Suprapubic skin (tissue), 4 donors: Measurements from ENCODE around the gene CDH4. TPM values are rescaled to one million over a fixed set of nuclear protein-coding genes. Genes with fewer than 3 reads are reported as not detected.

Experiments
- DNase-seq, 2 donors: peaks; one replicate each; pipeline ENCODE4 v3.0.0-alpha.2; 2019; ENCODE audit warnings: low spot score in 2 of 2
- H3K27ac ChIP-seq: fragments of 200-600 bp; sonication (generic); one replicate; pipeline ENCODE4 v1.5.1; 2019
- H3K27me3 ChIP-seq: fragments of 200-600 bp; sonication (generic); one replicate; pipeline ENCODE4 v1.5.1; 2019
- H3K36me3 ChIP-seq: fragments of 200-600 bp; sonication (generic); one replicate; pipeline ENCODE4 v1.5.1; 2019
- H3K4me1 ChIP-seq: fragments of 200-600 bp; sonication (generic); one replicate; pipeline ENCODE4 v1.5.1; 2019
- H3K4me3 ChIP-seq: fragments of 200-600 bp; sonication (generic); one replicate; pipeline ENCODE4 v1.5.1; 2019; ENCODE audit warnings: mild to moderate bottlenecking
- H3K9me3 ChIP-seq: fragments of 200-600 bp; sonication (generic); one replicate; pipeline ENCODE4 v1.5.1; 2019
- EP300 ChIP-seq: sonication (generic); formaldehyde crosslinking; IDR thresholded peaks from one replicate; pipeline ENCODE4 v1.6.1; 2017; ENCODE audit warnings: antibody characterized with exemption
- POLR2A ChIP-seq, 2 donors: fragments of 450-650 bp; IDR thresholded peaks; one replicate each; pipeline ENCODE4 v1.6.1; 2017; ENCODE audit warnings: antibody characterized with exemption in 2 of 2, mild to moderate bottlenecking in 2 of 2, moderate library complexity in 2 of 2
- POLR2AphosphoS5 ChIP-seq, 3 donors: sonication (generic); formaldehyde crosslinking; IDR thresholded peaks; one replicate each; pipeline ENCODE4 v1.6.1; 2017; ENCODE audit warnings: antibody characterized with exemption in 3 of 3
- whole genome bisulfite sequencing: methylation state at CpG from one replicate; pipeline ENCODE4 v1.1.5; 2018; 5-methylcytosine and 5-hydroxymethylcytosine counted together
- total RNA-seq, 4 donors: library from RNA; depleted of rRNA; stranded (reverse); fragments of >200 nt; gene quantifications; one replicate each; pipeline ENCODE4 v1.1.0, GENCODE V29; 2016
- TF ChIP-seq, protein P1 (sequence below), 2 donors: fragments of 200-600 bp in 1 of 2; fragments of 450-650 bp in 1 of 2; sonication (generic) in 1 of 2; IDR thresholded peaks; one replicate each; pipeline ENCODE4 v1.5.1; 2016 to 2019; ENCODE audit warnings: antibody characterized with exemption in 2 of 2, mild to moderate bottlenecking in 1 of 2, moderate library complexity in 1 of 2

Gene CDH4
- total RNA-seq, 4 donors from 2014 or later, result 0.91 to 5.9 (median 2.6) TPM

DNA sequence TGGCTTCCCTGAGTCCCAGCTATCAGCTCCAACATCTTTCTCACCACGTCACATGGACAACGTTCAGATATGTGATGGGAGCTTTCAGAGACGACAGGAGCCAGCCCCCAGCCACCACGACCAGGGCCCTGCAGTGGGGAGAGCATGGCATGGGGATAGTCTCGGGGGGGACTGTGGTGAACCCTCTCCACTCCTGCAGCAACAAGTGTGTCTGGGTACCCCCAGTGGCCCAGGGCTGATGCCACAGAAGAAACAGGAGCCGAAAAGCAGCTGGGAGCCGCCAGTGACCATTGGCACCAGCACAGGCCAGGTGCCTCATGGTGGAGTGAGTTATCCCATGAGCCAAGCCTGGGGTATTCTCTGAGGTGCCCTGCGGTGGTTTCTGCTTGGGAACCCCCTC, 473.9 kb downstream of the CDH4 start:
- no peak overlapping the region for H3K4me3 ChIP-seq
- no peaks in the 10 kb centered on the region for H3K36me3 ChIP-seq
- H3K27me3 ChIP-seq, result peaks cover 28% of the 10 kb centered on the region
- DNase-seq, result no peak
- WGBS, result 91% methylated on average over 7 of the region's 8 CpGs
- TF ChIP-seq POLR2AphosphoS5 (IDR thresholded peaks at IDR 0.05) (no peak), EP300 (no peak), POLR2A (IDR thresholded peaks at IDR 0.05) (no peak)
- TF ChIP-seq, protein P1, sequence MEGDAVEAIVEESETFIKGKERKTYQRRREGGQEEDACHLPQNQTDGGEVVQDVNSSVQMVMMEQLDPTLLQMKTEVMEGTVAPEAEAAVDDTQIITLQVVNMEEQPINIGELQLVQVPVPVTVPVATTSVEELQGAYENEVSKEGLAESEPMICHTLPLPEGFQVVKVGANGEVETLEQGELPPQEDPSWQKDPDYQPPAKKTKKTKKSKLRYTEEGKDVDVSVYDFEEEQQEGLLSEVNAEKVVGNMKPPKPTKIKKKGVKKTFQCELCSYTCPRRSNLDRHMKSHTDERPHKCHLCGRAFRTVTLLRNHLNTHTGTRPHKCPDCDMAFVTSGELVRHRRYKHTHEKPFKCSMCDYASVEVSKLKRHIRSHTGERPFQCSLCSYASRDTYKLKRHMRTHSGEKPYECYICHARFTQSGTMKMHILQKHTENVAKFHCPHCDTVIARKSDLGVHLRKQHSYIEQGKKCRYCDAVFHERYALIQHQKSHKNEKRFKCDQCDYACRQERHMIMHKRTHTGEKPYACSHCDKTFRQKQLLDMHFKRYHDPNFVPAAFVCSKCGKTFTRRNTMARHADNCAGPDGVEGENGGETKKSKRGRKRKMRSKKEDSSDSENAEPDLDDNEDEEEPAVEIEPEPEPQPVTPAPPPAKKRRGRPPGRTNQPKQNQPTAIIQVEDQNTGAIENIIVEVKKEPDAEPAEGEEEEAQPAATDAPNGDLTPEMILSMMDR (IDR thresholded peaks at IDR 0.05), result no peak
- H3K9me3 ChIP-seq, result no peaks in the 10 kb centered on the region
- H3K27ac ChIP-seq, result no peak overlapping the region
- no peaks in the 10 kb centered on the region for H3K4me1 ChIP-seq

DNA sequence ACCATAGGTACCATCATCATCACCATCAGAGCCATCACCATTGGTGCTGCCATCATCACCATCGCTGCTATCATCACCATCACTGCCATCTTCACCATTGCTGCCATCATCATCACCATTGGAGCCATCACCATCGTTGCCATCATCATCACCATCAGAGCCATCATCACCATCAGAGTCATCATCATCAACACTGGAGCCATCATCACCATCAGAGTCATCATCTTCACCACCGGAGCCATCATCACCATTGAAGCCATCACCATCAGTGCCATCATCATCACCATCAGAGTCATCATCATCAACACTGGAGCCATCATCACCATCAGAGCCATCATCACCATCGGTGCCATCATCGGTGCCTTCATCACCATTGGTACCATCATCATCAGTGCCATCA, 474.9 kb downstream of the CDH4 start:
- Histone ChIP-seq H3K27ac (no peak overlapping the region), H3K4me3 (no peak overlapping the region), H3K27me3 (peaks cover 36% of the 10 kb centered on the region), H3K4me1 (no peaks in the 10 kb centered on the region), H3K36me3 (no peaks in the 10 kb centered on the region), H3K9me3 (no peaks in the 10 kb centered on the region)
- DNase-seq, result no peak
- TF ChIP-seq EP300 (no peak), POLR2AphosphoS5 (IDR thresholded peaks at IDR 0.05) (no peak), POLR2A (IDR thresholded peaks at IDR 0.05) (no peak)
- TF ChIP-seq, protein P1 (IDR thresholded peaks at IDR 0.05), result no peak
- WGBS, result 98% methylated on average over 5 of the region's 5 CpGs

DNA sequence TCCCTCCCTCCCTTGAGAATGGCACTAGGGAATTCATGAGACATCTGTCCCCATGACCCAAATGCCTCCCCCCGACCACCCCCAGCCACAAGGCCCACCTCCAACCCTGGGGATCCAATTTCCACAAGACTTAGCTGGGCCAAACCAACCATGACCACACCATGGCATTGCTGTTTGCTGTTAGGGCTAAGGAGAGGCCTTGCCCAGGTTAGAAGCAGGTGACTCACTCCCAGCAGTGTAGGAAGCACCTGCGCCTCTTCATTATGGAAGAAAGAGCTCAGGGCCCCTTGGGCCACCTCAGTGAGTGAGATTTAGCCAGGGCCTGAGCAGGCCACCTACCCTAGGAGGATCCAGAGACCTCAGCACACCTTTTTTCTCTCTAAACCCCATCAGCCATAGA, 475.7 kb downstream of the CDH4 start:
- Histone ChIP-seq H3K36me3 (no peaks in the 10 kb centered on the region), H3K27ac (no peak overlapping the region), H3K4me1 (no peaks in the 10 kb centered on the region), H3K9me3 (no peaks in the 10 kb centered on the region), H3K27me3 (peaks cover 38% of the 10 kb centered on the region), H3K4me3 (no peak overlapping the region)
- DNase-seq, result no peak
- WGBS, result 75% methylated on average over 2 of the region's 2 CpGs
- TF ChIP-seq EP300 (no peak), POLR2A (IDR thresholded peaks at IDR 0.05) (no peak), POLR2AphosphoS5 (IDR thresholded peaks at IDR 0.05) (no peak)
- TF ChIP-seq, protein P1 (IDR thresholded peaks at IDR 0.05), result no peak

DNA sequence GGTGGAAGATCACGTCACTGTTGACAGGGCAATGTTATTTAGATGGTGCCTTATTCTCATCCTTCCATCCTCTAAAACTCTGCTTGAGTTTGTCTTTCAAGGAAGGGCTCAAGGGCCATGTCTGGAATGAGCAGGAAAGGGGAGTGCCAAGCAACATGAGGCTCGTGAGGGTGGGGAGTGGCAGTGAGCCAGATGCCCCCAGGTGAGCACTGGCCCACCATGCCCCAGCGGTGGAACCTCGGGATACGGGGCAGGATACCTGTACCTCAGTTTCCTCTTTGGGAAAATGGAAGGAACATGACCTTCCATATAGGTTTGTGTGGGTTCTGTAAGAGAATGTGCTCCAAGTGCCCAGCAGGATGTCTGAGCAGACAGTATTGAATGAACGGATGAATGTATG, 476.3 kb downstream of the CDH4 start:
- no peak overlapping the region for H3K4me3 ChIP-seq
- H3K27me3 ChIP-seq, result peaks cover 41% of the 10 kb centered on the region
- H3K4me1 ChIP-seq, result no peaks in the 10 kb centered on the region
- H3K9me3 ChIP-seq, result no peaks in the 10 kb centered on the region
- DNase-seq, result no peak
- WGBS, result 71% methylated on average over 6 of the region's 6 CpGs
- TF ChIP-seq POLR2A (IDR thresholded peaks at IDR 0.05), result no peak
- TF ChIP-seq, protein P1 (IDR thresholded peaks at IDR 0.05), result no peak
- TF ChIP-seq POLR2AphosphoS5 (IDR thresholded peaks at IDR 0.05), result no peak
- TF ChIP-seq EP300, result no peak
- H3K36me3 ChIP-seq, result no peaks in the 10 kb centered on the region
- no peak overlapping the region for H3K27ac ChIP-seq

DNA sequence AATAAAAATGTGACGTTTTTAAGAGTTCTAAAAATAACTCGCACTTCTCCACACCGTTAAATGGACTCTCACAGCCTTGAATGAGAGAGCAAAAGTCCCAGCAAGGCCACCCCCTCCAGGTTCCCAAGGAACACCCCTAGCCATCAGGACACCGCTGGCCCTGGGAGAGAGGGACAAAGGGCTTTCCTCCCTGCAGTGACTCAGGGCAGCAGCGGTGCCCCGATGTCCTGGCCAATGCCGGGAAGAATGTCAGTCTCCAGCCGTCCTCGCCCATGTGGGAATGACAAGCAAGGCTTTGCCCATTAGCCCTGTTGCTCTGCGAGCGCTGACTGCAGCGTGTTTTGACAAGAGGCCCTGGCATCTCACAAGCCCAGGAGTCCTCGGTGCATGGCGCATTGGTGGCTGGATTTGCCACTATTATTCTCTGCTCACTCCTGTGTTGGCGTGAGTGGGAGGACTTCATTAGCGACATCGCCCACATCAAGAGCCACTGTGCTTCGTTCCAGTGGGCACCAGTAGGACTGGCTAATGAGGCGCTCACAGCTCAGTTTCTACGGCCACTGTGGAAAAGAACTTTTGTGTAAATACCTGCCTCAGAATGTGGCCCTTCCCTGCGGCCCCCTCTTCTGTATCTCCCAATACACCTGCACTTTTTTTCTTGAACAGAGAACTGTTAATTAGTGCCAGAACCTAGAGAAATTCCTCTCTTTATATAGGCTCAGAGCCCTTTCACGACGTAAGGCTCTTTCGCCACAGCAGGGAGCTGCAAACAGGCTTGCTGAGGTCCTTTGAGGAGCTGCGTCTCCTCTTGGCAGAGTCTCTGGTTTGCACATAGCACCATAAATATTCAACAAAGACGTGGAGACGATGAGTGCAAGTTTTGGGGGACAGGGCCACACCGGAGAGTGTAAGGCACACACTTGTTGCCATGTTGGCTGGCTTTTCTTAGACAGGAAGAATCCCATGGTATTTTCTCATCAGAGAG, 477.0 kb downstream of the CDH4 start:
- Histone ChIP-seq H3K4me1 (no peaks in the 10 kb centered on the region), H3K9me3 (no peaks in the 10 kb centered on the region), H3K27me3 (peaks cover 47% of the 10 kb centered on the region), H3K27ac (no peak overlapping the region), H3K4me3 (no peak overlapping the region), H3K36me3 (no peaks in the 10 kb centered on the region)
- WGBS, result 75% methylated on average over 20 of the region's 28 CpGs
- TF ChIP-seq POLR2AphosphoS5 (IDR thresholded peaks at IDR 0.05), result no peak
- TF ChIP-seq, protein P1 (IDR thresholded peaks at IDR 0.05), result no peak
- no peak for TF ChIP-seq EP300
- no peak for TF ChIP-seq POLR2A (IDR thresholded peaks at IDR 0.05)
- DNase-seq, result no peak
